A549 (cell line): Measurements from ENCODE around the gene RCAN2. TPM values are rescaled to one million over a fixed set of nuclear protein-coding genes. Genes with fewer than 3 reads are reported as not detected.

Experiments used
- ATAC-seq, 2 experiments: fragments of 200-7000 bp in 1 of 2; fragments of >200 bp in 1 of 2; cut with Nextera tagmentation in 1 of 2; cut with Tn5 transposase in 1 of 2; 3 replicates each; pipeline versions ENCODE4 v1.8.0 to v1.9.1; 2018 to 2020; ENCODE audit warnings: mild to moderate bottlenecking in 1 of 2, moderate library complexity in 1 of 2
- CTCF ChIA-PET: fragments of 300-600 bp; sonication (Branson Sonifier 250); formaldehyde crosslinking; extraction: SDS; loops from one replicate; lab custom pipeline; 2021; ENCODE audit warnings: antibody characterized with exemption, inconsistent platforms; lab: Yijun Ruan, JAX
- POLR2A ChIA-PET: fragments of 350-600 bp; formaldehyde crosslinking; extraction: SDS; loops from one replicate; lab custom pipeline; 2021; ENCODE audit warnings: antibody characterized with exemption, inconsistent platforms; lab: Yijun Ruan, JAX
- DNase-seq, 2 experiments: peaks; one replicate each; pipeline versions ENCODE4 v3.0.0 to v3.0.0-alpha.2; 2011 to 2016; ENCODE audit warnings: low read depth in 1 of 2, low spot score in 1 of 2
- FAIRE-seq: peaks from 2 replicates; lab custom pipeline; 2011; peaks lifted over from hg19 to GRCh38; lab: Jason Lieb, UNC
- H3K27ac ChIP-seq, 2 experiments: fragments of >200 bp; sonication (Bioruptor Twin); formaldehyde crosslinking; 3 replicates each; pipeline ENCODE4 v1.5.1; 2016 to 2017
- H3K4me1 ChIP-seq: fragments of >200 bp; sonication (Bioruptor Twin); formaldehyde crosslinking; 3 replicates; pipeline ENCODE4 v1.6.1; 2016
- H3K4me2 ChIP-seq: fragments of >200 bp; sonication (Bioruptor Twin); formaldehyde crosslinking; 3 replicates; pipeline ENCODE4 v1.6.1; 2016
- H3K4me3 ChIP-seq: fragments of >200 bp; sonication (Bioruptor Twin); formaldehyde crosslinking; 3 replicates; pipeline ENCODE4 v1.5.1; 2016
- H3K9me3 ChIP-seq: fragments of >200 bp; sonication (Bioruptor Twin); formaldehyde crosslinking; 3 replicates; pipeline ENCODE4 v1.6.1; 2016
- BHLHE40 ChIP-seq: IDR thresholded peaks from 2 replicates; pipeline ENCODE4 v1.6.1; 2012; ENCODE audit warnings: low read depth, low read length, inconsistent platforms
- CBX2 ChIP-seq: fragments of 200-600 bp; sonication (generic); IDR thresholded peaks from 2 replicates; pipeline ENCODE4 v1.6.1; 2016; ENCODE audit warnings: low read depth, mild to moderate bottlenecking, borderline replicate concordance
- CBX8 ChIP-seq: fragments of 200-600 bp; sonication (generic); IDR thresholded peaks from 2 replicates; pipeline ENCODE4 v1.6.1; 2016
- CHD2 ChIP-seq: fragments of 150-350 bp; IDR thresholded peaks from 2 replicates; pipeline ENCODE4 v1.6.1; 2014; ENCODE audit warnings: low read length; ENCODE audit not compliant: partially characterized antibody
- CTCF ChIP-seq: fragments of >200 bp; sonication (Bioruptor Twin); formaldehyde crosslinking; IDR thresholded peaks from 3 replicates; pipeline ENCODE4 v1.5.1; 2016
- E2F6 ChIP-seq: IDR thresholded peaks from 2 replicates; pipeline ENCODE4 v1.6.1; 2012; ENCODE audit warnings: low read depth, borderline replicate concordance
- EHF ChIP-seq: fragments of 250-450 bp; sonication (Bioruptor Pico); IDR thresholded peaks from 2 replicates; pipeline ENCODE4 v1.5.0; 2020; ENCODE audit warnings: mild to moderate bottlenecking
- EHMT2 ChIP-seq: fragments of 200-600 bp; sonication (generic); IDR thresholded peaks from 2 replicates; pipeline ENCODE4 v1.6.1; 2016; ENCODE audit warnings: antibody characterized with exemption, low read depth, mild to moderate bottlenecking, moderate library complexity
- ELK1 ChIP-seq: fragments of 150-350 bp; IDR thresholded peaks from 2 replicates; pipeline ENCODE4 v1.6.1; 2014; ENCODE audit warnings: low read depth, mild to moderate bottlenecking, low read length
- HDAC2 ChIP-seq: fragments of 200-600 bp; sonication (generic); IDR thresholded peaks from 2 replicates; pipeline ENCODE4 v1.6.1; 2016
- HOXB13 ChIP-seq: fragments of 250-450 bp; sonication (Bioruptor Pico); IDR thresholded peaks from 2 replicates; pipeline ENCODE4 v1.5.0; 2020; ENCODE audit warnings: low read depth, mild to moderate bottlenecking, moderate library complexity
- HOXB5 ChIP-seq: fragments of 250-450 bp; sonication (Bioruptor Pico); IDR thresholded peaks from 2 replicates; pipeline ENCODE4 v1.5.0; 2020; ENCODE audit warnings: mild to moderate bottlenecking, moderate library complexity
- JUN ChIP-seq, 2 experiments: fragments of >200 bp; sonication (Bioruptor Twin); formaldehyde crosslinking; IDR thresholded peaks; 2 replicates in 1 of 2; 3 replicates in 1 of 2; pipeline ENCODE4 v1.6.1; 2016 to 2017
- KDM1A ChIP-seq: fragments of 200-600 bp; sonication (generic); IDR thresholded peaks from 2 replicates; pipeline ENCODE4 v1.6.1; 2016; ENCODE audit warnings: low read depth, mild to moderate bottlenecking
- MAFK ChIP-seq: fragments of 450-650 bp; IDR thresholded peaks from 2 replicates; pipeline ENCODE4 v1.6.1; 2014; ENCODE audit not compliant: partially characterized antibody
- MAZ ChIP-seq: fragments of 150-350 bp; IDR thresholded peaks from 2 replicates; pipeline ENCODE4 v1.6.1; 2014; ENCODE audit warnings: antibody characterized with exemption, low read depth, low read length, borderline replicate concordance
- NPAS2 ChIP-seq: fragments of 250-450 bp; sonication (Bioruptor Pico); IDR thresholded peaks from 2 replicates; pipeline ENCODE4 v1.8.0; 2022; ENCODE audit warnings: mild to moderate bottlenecking, moderate library complexity, borderline replicate concordance
- NR3C1 ChIP-seq: fragments of >200 bp; sonication (Bioruptor Twin); formaldehyde crosslinking; IDR thresholded peaks from 3 replicates; pipeline ENCODE4 v1.6.1; 2017
- PHF8 ChIP-seq: fragments of 200-600 bp; sonication (generic); IDR thresholded peaks from 2 replicates; pipeline ENCODE4 v1.6.1; 2016; ENCODE audit warnings: low read depth, mild to moderate bottlenecking, antibody characterized with exemption, moderate library complexity, borderline replicate concordance
- POLR2A ChIP-seq: IDR thresholded peaks from 2 replicates; pipeline ENCODE4 v1.6.1; 2012; ENCODE audit warnings: mild to moderate bottlenecking, low read length
- RFX5 ChIP-seq: fragments of 450-650 bp; IDR thresholded peaks from 2 replicates; pipeline ENCODE4 v1.7.1; 2014; ENCODE audit warnings: antibody characterized with exemption, mild to moderate bottlenecking, moderate library complexity
- RNF2 ChIP-seq: fragments of 200-600 bp; sonication (generic); IDR thresholded peaks from 2 replicates; pipeline ENCODE4 v1.6.1; 2016; ENCODE audit warnings: low read depth, mild to moderate bottlenecking, antibody characterized with exemption, moderate library complexity, borderline replicate concordance
- TFCP2L1 ChIP-seq: fragments of 250-450 bp; sonication (Bioruptor Pico); IDR thresholded peaks from 2 replicates; pipeline ENCODE4 v1.5.0; 2021; ENCODE audit warnings: mild to moderate bottlenecking
- USF2 ChIP-seq: fragments of 450-650 bp; IDR thresholded peaks from 2 replicates; pipeline ENCODE4 v1.6.1; 2014; ENCODE audit warnings: antibody characterized with exemption
- ZSCAN20 ChIP-seq: fragments of 250-450 bp; sonication (Bioruptor Pico); IDR thresholded peaks from 2 replicates; pipeline ENCODE4 v1.8.0; 2022; ENCODE audit warnings: mild to moderate bottlenecking, moderate library complexity
- WGBS: methylation state at CpG from one replicate; pipeline ENCODE4 v1.1.6; 2017; ENCODE audit errors: missing lambda C conversion rate; 5-methylcytosine and 5-hydroxymethylcytosine counted together
- polyA plus RNA-seq, 4 experiments: library from polyadenylated mRNA; depleted of rRNA in 3 of 4; stranded (reverse); fragments of >200 nt; fragmentation: RNase III in 1 of 4; extraction: RNeasy Plus Mini Kit Qiagen cat#74134 plus additional on column Dnase treatment in 1 of 4; gene quantifications; 2 replicates in 3 of 4; 3 replicates in 1 of 4; pipeline ENCODE4 v1.2.3, GENCODE V29; 2011 to 2017
- TF ChIP-seq, protein P1 (sequence below): fragments of >200 bp; sonication (Bioruptor Twin); formaldehyde crosslinking; IDR thresholded peaks from 3 replicates; pipeline ENCODE4 v1.6.1; 2016

RCAN2 gene
- polyA plus RNA-seq, 2 of the 4 experiments (the other 2 are of a cell fraction) = not detected

DNA sequence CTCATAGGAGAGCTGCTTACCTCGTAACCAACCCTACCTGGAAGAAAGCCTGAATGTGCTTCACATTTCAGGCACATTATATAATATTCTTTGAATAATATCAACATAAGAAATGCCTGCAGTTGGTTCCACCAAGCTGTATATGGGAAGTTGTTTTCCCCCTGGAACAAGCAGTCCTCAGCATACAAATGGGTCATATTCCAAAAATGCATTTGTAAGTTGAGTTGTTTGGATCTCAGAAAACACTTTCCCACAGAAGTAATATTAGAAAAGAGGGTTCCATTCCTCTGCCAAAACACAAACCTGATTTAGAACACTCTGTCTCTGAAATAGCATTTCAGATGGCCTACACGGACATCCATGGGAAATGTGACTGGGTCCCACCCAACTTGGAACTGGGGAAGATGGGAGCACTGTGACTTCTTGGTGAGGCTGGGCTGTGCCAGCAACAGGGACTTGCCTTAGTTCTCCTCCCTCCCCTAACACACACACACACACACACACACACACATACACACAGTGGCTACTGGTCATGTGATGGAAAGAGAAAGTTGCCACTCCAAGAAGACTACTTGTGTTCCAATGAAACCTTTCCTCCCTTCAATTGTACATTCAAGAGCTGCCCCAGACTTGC lies 11.4 kb upstream of the RCAN2 start:
- TF ChIP-seq HOXB5 (CRISPR knock-in tag) (no peak), EHF (CRISPR knock-in tag) (no peak), EHMT2 (no peak), E2F6 (no peak), MAFK (no peak), JUN (IDR thresholded peaks at IDR 0.05) (no peak), NPAS2 (CRISPR knock-in tag) (no peak), TFCP2L1 (CRISPR knock-in tag) (no peak), RNF2 (no peak), POLR2A (no peak), RFX5 (no peak), USF2 (no peak), CHD2 (no peak), BHLHE40 (no peak), ZSCAN20 (no peak), CTCF (no peak)
- TF ChIP-seq, protein P1, sequence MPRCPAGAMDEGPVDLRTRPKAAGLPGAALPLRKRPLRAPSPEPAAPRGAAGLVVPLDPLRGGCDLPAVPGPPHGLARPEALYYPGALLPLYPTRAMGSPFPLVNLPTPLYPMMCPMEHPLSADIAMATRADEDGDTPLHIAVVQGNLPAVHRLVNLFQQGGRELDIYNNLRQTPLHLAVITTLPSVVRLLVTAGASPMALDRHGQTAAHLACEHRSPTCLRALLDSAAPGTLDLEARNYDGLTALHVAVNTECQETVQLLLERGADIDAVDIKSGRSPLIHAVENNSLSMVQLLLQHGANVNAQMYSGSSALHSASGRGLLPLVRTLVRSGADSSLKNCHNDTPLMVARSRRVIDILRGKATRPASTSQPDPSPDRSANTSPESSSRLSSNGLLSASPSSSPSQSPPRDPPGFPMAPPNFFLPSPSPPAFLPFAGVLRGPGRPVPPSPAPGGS = no peak
- ChIA-PET CTCF (no interaction called here), POLR2A (no interaction called here)
- FAIRE-seq = no peak
- Histone ChIP-seq H3K4me3 (no peak overlapping the region), H3K4me2 (no peak overlapping the region), H3K9me3 (no peaks in the 10 kb centered on the region), H3K27ac (no peak overlapping the region), H3K4me1 (no peaks in the 10 kb centered on the region)
- no peak for ATAC-seq
- 49% methylated on average over 2 of the region's 2 CpGs for WGBS
- DNase-seq = no peak

DNA sequence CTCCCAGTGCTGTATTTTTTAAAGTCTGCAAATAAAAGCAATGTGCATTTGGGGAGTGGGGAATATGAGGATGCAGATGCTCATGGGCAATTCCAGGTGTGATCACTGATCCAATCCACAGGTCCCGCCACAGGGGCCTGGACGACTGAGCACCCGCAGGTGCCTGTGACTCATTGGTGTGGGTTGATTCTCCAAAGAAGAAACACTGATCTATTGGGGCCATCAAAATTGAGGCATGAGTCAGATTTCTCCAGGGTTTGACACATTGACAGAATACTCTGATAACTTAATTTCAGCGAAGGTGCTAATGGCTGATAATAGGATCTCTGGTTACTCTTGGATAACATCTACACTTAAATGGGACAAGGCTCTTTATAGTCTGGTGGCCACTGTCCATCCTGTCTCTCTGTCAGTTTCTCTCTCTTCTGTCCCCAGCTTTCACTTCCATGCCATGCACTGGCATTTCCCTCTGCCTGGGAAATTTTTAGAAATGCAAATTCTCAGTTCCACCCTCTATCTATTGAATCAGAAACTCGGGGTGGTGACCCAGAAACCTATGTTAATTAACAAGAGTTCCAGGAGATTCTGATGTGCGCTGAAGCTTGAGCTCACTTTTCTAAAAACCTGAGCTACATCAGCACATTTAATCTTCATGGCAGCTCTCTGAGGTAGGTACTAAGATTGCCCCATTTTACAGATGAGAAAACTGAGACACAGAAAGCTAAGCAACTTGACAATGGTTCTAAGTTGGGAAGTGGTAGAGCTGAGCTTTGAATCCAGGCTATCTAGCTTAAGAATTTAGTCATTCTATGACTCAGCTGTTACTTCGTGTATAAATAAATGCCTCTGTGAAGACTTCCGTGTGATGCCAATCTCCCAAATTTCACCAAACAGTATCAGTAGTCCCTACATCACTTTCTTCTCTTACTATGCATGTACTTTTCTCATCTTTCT lies 10.2 kb upstream of the RCAN2 start:
- no peak for FAIRE-seq
- DNase-seq = no peak
- ChIA-PET CTCF (no interaction called here), POLR2A (no interaction called here)
- no peak overlapping the region for H3K4me2 ChIP-seq
- no peaks in the 10 kb centered on the region for H3K4me1 ChIP-seq
- no peak for ATAC-seq
- no peak for TF ChIP-seq HOXB13 (CRISPR knock-in tag)
- no peak for TF ChIP-seq NPAS2 (CRISPR knock-in tag)
- TF ChIP-seq NR3C1 = no peak
- TF ChIP-seq PHF8 = no peak
- TF ChIP-seq MAZ = no peak
- TF ChIP-seq CBX8 = no peak
- no peak for TF ChIP-seq RNF2
- TF ChIP-seq ELK1 = no peak
- TF ChIP-seq KDM1A = no peak
- no peak for TF ChIP-seq MAFK
- no peak for TF ChIP-seq HDAC2
- no peak for TF ChIP-seq CBX2
- H3K4me3 ChIP-seq = no peak overlapping the region
- 41% methylated on average over 8 of the region's 8 CpGs for WGBS
- no peaks in the 10 kb centered on the region for H3K9me3 ChIP-seq
- no peak overlapping the region for H3K27ac ChIP-seq
